Measurements from ENCODE around the gene TK1. TPM values are rescaled to one million over a fixed set of nuclear protein-coding genes. Genes with fewer than 3 reads are reported as not detected.

Gene TK1
- total RNA-seq, 1 donor from 2014 or later, result 16.2 TPM

DNA sequence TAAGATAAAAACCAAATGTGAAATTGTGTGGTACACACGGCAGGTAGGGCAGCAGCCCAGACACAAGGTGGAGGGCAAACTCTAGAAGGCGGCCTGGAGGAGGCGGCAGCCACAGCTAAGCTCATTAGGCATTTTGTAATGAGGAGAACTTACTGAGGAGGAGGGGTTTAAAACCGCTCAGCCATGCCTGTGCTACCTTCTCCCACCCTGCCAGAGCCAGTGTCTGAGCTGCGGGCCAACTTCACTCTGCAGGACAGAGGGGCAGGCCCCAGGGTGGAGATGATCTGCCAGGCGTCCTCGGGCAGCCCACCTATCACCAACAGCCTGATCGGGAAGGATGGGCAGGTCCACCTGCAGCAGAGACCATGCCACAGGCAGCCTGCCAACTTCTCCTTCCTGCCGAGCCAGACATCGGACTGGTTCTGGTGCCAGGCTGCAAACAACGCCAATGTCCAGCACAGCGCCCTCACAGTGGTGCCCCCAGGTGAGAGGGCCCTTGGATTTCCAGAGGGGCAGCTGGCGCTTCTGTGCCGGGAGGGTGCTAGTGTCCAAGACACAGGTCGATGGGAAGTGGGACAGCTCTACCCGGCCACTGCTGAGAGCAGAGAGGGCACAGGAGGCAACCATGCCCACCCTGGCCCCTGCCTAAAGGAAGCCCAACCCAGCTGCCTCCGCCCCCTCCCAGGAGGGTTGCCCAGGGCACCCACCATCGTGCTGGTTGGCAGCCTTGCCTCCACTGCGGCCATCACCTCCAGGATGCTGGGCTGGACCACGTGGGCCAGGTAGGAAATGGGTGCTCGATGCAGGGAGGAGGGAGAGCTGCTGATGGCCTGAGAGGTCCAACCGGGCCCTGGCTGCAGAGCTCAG lies 22.7 kb downstream of the TK1 start:
- no peak overlapping the region for H3K4me3 Mint-ChIP-seq (ENCODE audit: unreplicated experiment)
- H3K27ac Mint-ChIP-seq (ENCODE audit: unreplicated experiment), result no peak overlapping the region
- H3K36me3 Mint-ChIP-seq (ENCODE audit: unreplicated experiment), result no peaks in the 10 kb centered on the region
- H3K4me1 Mint-ChIP-seq (ENCODE audit: unreplicated experiment), result peaks cover under 1% of the 10 kb centered on the region
- no peaks in the 10 kb centered on the region for H3K27me3 Mint-ChIP-seq (ENCODE audit: unreplicated experiment)
- no peak for DNase-seq (ENCODE audit: extremely low spot score, unreplicated experiment)
- TF ChIP-seq, protein P1, sequence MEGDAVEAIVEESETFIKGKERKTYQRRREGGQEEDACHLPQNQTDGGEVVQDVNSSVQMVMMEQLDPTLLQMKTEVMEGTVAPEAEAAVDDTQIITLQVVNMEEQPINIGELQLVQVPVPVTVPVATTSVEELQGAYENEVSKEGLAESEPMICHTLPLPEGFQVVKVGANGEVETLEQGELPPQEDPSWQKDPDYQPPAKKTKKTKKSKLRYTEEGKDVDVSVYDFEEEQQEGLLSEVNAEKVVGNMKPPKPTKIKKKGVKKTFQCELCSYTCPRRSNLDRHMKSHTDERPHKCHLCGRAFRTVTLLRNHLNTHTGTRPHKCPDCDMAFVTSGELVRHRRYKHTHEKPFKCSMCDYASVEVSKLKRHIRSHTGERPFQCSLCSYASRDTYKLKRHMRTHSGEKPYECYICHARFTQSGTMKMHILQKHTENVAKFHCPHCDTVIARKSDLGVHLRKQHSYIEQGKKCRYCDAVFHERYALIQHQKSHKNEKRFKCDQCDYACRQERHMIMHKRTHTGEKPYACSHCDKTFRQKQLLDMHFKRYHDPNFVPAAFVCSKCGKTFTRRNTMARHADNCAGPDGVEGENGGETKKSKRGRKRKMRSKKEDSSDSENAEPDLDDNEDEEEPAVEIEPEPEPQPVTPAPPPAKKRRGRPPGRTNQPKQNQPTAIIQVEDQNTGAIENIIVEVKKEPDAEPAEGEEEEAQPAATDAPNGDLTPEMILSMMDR (IDR thresholded peaks at IDR 0.05), result no peak
- no peaks in the 10 kb centered on the region for H3K9me3 Mint-ChIP-seq (ENCODE audit: unreplicated experiment)

DNA sequence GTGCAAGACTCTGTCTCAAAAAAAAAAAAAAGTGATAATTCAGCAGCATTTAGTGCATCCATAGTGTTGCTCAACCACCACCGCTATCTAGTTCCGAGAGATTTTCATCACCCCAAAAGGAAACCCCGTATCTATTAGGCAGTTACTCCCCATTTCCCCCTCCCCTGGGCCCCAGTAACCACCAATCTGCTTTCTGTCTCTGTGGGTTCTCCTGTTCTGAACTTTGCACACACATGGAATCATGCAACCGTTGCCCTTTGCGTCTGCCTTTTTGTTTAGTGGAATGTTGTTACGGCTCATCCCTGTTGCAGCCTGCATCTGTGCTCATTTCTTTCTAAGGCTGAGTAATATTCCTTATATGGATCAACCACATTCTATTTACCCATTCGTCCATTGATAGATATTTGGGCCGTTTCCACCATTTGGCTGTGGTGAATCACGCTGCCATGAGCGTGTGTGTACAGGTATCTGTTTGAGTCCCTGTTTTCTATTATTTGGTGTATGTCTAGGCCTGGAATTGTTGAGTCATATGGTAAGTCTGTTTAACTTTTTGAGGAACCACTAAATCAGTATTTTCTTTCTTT lies 27.2 kb downstream of the TK1 start:
- TF ChIP-seq, protein P1 (IDR thresholded peaks at IDR 0.05), result no peak
- no peak for DNase-seq (ENCODE audit: extremely low spot score, unreplicated experiment)
- Mint-ChIP-seq H3K27me3 (ENCODE audit: unreplicated experiment) (no peaks in the 10 kb centered on the region), H3K27ac (ENCODE audit: unreplicated experiment) (no peak overlapping the region), H3K36me3 (ENCODE audit: unreplicated experiment) (no peaks in the 10 kb centered on the region), H3K9me3 (ENCODE audit: unreplicated experiment) (no peaks in the 10 kb centered on the region), H3K4me3 (ENCODE audit: unreplicated experiment) (no peak overlapping the region), H3K4me1 (ENCODE audit: unreplicated experiment) (no peaks in the 10 kb centered on the region)

DNA sequence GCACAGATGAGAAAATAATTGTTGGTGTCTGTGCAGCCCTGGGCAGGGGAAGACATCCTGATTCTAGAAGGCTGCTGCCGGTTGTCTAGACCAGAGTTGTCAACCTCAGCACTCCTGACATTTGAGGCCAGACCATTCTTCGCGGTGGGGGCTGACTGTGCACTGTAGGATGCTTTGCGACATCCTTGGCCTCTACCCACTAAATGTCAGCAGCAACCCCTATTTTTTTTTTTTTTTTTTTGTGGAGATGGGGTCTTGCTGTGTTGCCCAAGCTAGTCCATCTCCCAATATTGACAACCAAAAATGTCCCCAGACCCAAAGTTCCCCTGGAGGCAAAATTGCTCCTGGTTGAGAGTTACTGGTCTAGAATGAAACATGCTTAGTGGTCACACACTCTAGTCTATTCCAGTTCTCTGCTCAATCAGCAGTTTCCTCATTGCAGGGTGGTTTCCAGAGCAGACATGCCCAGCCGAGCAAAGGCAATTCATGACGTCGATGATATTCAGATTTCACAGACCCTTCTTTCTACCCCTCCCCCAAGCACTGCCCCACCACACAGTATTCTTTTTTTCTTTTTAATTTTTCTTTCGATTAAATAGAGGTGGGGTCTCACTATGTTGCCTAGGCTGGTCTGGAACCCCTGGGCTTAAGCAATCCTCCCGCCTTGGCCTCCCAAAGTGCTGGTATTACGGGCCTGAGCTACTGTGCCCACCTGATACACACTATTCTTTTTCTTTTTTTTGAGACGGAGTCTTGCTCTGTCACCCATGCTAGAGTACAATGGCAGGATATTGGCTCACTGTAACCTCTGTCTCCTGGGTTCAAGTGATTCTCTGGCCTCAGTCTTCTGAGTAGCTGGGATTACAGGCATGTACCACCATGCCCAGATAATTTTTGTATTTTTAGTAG lies 31.7 kb downstream of the TK1 start:
- H3K27ac Mint-ChIP-seq (ENCODE audit: unreplicated experiment), result no peak overlapping the region
- DNase-seq (ENCODE audit: extremely low spot score, unreplicated experiment), result no peak
- TF ChIP-seq, protein P1 (IDR thresholded peaks at IDR 0.05), result no peak
- H3K4me1 Mint-ChIP-seq (ENCODE audit: unreplicated experiment), result peaks cover 15% of the 10 kb centered on the region
- H3K4me3 Mint-ChIP-seq (ENCODE audit: unreplicated experiment), result no peak overlapping the region
- H3K9me3 Mint-ChIP-seq (ENCODE audit: unreplicated experiment), result no peaks in the 10 kb centered on the region
- H3K27me3 Mint-ChIP-seq (ENCODE audit: unreplicated experiment), result no peaks in the 10 kb centered on the region
- H3K36me3 Mint-ChIP-seq (ENCODE audit: unreplicated experiment), result no peaks in the 10 kb centered on the region

DNA sequence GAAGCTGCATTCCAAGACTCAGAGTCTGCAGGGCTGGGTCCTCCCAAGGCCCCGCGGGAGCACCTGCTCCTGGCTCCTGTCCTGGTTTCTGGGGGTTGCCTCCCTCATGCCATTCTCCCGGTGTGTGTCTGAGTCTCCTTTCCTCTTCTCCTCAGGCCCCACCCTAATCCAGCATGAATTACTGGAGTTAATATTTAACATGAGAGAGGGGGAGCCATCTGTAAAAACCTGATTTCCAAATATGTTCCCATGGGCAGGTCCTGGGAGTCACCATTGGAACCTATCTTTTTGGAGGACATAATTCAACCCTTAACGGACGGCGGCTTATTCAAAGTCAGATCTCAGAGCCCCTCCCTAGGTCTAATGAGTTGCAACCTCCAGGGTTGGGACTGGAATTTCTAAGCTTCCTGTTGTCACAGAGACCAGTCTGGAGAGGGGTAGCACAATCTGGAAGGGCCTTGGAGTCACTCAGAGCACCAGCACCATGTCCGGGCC lies 35.3 kb downstream of the TK1 start:
- Mint-ChIP-seq H3K27me3 (ENCODE audit: unreplicated experiment) (no peaks in the 10 kb centered on the region), H3K4me1 (ENCODE audit: unreplicated experiment) (peaks cover 19% of the 10 kb centered on the region), H3K27ac (ENCODE audit: unreplicated experiment) (peak overlapping the region; percentile 81), H3K9me3 (ENCODE audit: unreplicated experiment) (no peaks in the 10 kb centered on the region), H3K4me3 (ENCODE audit: unreplicated experiment) (no peak overlapping the region), H3K36me3 (ENCODE audit: unreplicated experiment) (no peaks in the 10 kb centered on the region)
- TF ChIP-seq, protein P1 (IDR thresholded peaks at IDR 0.05), result no peak
- DNase-seq (ENCODE audit: extremely low spot score, unreplicated experiment), result no peak
